Stomach (tissue), 4 donors: Measurements from ENCODE around the gene PCDH9.

Source experiments
- CTCF ChIP-seq, 7 experiments: fragments of 450-650 bp in 4 of 7; fragments of 200-600 bp in 3 of 7; sonication (generic) in 3 of 7; IDR thresholded peaks; one replicate each; pipeline ENCODE4 v1.5.1; 2016 to 2019; ENCODE audit warnings: antibody characterized with exemption in 7 of 7, control low read depth in 2 of 7, mild to moderate bottlenecking in 1 of 7
- POLR2A ChIP-seq, 4 donors: fragments of 450-650 bp; IDR thresholded peaks; one replicate each; pipeline ENCODE4 v1.6.1; 2016; ENCODE audit warnings: antibody characterized with exemption in 4 of 4, control low read depth in 2 of 4, mild to moderate bottlenecking in 1 of 4, moderate library complexity in 1 of 4

GRCh38 chr13:67168384-67168783, 61.8 kb downstream of the PCDH9 start:
- TF ChIP-seq CTCF (IDR thresholded peaks at IDR 0.05) (no peak), POLR2A (IDR thresholded peaks at IDR 0.05) (no peak)
